D721Med (cell line): Measurements from ENCODE around the gene PCSK5.

Experiments
- DNase-seq: peaks from one replicate; pipeline ENCODE4 v3.0.0; 2011; ENCODE audit warnings: low spot score; ENCODE audit not compliant: insufficient read length
- FAIRE-seq: peaks from 2 replicates; lab custom pipeline; 2011; peaks lifted over from hg19 to GRCh38; lab: Jason Lieb, UNC
- CTCF ChIP-seq: IDR thresholded peaks from 2 replicates; pipeline ENCODE4 v1.5.1; 2012; ENCODE audit warnings: mild to moderate bottlenecking, control low read depth; ENCODE audit not compliant: insufficient read depth; ENCODE audit errors: missing control alignments

Gene PCSK5

GRCh38 chr9:76294301-76294700 is 403.8 kb downstream of the PCSK5 start:
- FAIRE-seq (no peak), DNase-seq (no peak)
- no peak for TF ChIP-seq CTCF

- FAIRE-seq: no peak
- no peak for DNase-seq
- TF ChIP-seq CTCF: no peak
These were observed 406.3 kb downstream of the PCSK5 start for GRCh38 chr9:76296561-76297310.

- DNase-seq (no peak), FAIRE-seq (no peak)
- no peak for TF ChIP-seq CTCF
These were observed 407.3 kb downstream of the PCSK5 start for GRCh38 chr9:76297721-76298239.

DNA sequence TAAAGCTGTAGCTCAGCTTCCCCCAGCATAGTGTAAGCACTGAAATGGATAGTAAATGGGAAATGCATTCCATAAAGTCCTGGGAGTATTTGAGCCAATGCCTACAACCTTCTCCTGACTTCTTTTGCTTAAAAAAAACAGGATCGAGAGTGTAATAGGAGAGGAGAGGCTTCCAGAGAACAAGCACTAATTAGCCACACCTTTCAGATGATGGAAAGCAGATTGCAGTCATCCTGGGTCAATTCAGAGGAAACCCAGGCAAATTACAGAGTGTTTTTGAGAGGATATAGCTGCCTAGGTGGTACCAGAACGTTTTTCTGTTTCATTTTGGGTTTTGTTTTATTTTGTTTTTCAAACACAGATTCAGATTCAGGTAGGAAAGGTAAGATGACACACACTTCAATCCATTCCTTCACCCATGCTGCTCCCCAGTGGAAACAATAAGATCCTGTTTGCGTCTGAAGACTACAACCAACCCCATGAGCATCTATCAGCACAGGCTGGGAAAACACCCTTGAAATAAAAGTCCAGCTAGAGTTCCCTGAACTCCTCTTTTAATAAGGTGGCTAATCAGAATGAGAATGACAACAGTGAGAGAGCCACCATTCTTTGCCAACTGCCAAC is 408.2 kb downstream of the PCSK5 start:
- TF ChIP-seq CTCF: peak; percentile 17
- FAIRE-seq: no peak
- DNase-seq: no peak

- DNase-seq (no peak), FAIRE-seq (no peak)
- TF ChIP-seq CTCF: no peak
These were observed 412.1 kb downstream of the PCSK5 start for GRCh38 chr9:76302543-76302942.

- peak; percentile 33 for DNase-seq
- FAIRE-seq: no peak
- TF ChIP-seq CTCF: peak; percentile 68
These were observed 412.6 kb downstream of the PCSK5 start for GRCh38 chr9:76302947-76303550.
